ENCODE measurements around the gene TTC33.
"Not testable (repeated sequence)": the region's sequence is repeated elsewhere in the genome, so short reads cannot be mapped to it uniquely, and the experiment has no call there.

The TTC33 gene, protein sequence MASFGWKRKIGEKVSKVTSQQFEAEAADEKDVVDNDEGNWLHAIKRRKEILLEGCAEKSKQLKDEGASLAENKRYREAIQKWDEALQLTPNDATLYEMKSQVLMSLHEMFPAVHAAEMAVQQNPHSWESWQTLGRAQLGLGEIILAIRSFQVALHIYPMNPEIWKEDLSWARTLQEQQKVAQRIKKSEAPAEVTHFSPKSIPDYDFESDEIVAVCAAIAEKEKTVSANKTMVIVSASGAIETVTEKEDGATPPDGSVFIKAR

GRCh38 chr5:40755407-40756365, at the start of gene TTC33:
TTC33 (minus strand) TSS chr5:40755961; CDS start chr5:40747018, 8,943 bp downstream.
- DNase-seq: peak; percentile 75

DNA sequence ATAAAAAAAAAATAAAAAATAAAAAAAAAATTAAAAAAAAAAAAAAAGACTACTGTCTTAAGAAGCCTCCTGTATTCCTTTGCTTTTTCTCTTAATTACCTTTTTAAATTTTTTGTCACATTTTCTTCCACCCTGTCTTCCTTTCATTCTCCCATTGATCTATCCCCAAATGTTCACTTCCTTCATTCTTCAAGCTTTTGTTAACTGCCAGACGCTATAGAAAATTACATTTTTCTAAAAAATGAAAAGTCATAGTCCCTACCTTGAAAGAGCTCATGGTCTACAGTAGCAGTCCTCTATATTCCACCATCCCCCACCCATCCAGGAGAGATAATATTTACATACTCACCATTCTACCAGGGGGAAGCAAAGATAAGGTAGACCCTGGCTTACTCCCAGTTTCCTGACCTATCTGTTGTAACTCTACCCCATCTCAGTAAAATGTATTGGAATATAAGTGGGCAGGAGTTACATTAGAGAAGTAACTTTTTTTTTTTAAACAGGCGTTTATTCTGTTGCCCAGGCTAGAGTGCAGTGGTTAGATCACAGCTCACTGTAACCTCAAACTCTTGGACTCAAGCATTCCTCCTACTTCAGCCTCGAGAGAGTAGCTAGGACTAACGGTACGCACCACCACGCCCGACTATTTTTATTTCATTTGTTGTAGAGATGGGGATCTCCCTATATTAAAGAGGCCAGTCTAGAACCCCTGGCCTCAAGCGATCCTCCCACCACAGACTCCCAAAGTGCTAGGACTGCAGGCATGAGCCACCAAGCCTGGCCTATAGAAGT, 46.2 kb upstream of the TTC33 start:
- no peak for DNase-seq

DNA sequence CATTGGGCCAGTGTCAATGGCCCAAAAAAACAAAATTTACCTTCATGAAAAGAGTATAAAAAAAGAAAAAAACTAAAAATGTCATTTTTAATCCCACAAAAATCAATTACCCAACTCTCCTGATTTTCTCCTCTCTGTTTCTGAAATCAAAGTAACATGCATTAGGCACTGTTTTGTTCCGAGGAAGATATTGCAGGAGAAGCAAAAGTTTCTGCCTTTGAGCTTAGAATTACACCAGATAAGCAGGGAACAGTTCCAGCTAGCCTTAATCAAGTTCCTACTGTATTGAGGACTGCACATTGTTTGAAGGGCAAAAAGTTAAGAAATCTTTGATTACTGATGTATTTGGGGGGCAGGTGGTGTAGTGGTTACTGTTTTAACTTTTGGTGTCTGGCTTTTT, 43.5 kb upstream of the TTC33 start:
- no peak for DNase-seq

DNA sequence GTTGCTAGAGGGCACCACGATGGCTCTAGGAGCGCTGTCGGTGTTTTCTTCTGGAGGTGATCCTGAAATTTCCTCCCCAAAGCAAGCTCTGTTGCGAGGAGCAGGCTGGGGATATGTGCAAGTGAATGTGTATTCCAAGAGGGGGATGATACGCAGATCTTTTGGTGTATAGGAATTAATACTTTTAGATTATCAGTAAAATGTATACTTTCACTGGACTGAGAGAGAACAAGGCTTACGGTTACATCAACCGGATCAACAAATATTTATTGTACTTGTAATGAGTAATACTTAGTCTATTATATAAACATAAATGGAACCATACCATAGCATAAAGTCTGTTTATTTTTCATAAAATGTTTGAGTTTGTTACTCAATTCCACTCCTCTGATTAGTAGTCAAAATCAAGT, 43.0 kb upstream of the TTC33 start:
- peak; percentile 37 for DNase-seq

DNA sequence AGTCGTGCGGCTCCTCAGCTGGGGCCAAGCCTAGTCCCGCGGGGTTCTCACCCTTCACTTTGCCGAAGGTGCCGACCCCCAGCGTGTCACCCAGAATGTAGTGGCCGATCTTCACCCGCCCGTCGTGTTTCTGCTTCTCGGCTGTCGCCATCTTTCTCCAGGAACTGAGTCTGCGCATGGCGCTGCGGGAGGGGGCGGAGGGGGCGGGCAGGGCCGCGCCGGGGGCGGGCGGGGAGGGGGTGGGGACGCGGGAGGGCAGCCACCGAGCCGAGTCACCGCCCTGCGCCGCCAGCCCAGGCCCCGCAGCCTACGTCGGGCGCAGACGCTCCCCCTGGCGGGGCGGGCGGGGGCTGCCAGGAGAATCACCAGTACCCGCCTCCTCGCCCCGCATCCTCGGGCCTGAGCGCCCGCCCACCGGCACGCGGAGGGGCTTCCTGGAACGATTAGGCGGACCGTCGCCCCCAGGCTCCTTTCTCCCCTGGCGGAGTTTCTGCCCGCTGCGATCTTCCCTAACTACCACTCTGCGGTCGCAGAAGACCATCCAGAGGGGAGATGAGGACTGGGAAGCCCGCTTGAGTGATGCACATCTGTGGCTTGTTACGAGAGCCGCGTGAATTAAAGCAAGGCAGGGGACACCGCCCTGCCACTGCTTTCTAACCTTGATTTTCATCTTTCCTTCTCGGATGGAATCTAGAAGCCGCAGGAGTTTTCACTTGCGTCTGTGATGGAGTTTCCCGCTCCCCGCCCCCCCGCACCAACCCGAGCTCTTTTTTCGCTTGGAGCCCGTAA, 42.4 kb upstream of the TTC33 start, which contains the start of gene PRKAA1:
TSS of gene PRKAA1 (minus strand) at position 363 of the 789 bp plus-strand sequence. CDS start at position 178, 185 bp downstream.
- DNase-seq: peak; percentile 60

GRCh38 chr5:40797273-40798011, 41.7 kb upstream of the TTC33 start:
- peak; percentile 59 for DNase-seq

DNA sequence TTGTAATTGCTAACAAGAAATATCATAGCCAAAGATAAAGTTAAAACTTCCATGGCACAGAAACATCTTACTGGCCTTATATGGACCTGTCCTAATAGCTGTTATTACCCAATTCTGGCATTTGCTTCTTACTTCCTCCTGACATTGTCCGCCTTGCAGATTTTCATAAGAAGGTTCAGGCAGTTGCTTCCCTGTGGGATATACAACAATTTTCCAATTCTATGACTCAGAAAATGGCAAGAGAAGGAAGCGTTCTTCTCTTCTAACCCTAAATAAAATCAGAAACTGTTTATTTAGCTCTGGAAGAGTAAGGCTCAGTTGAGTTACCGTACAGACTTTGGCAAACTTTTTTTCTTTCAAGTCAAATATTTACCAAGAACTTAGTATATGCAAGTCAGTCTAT, 40.7 kb upstream of the TTC33 start:
- DNase-seq: no peak

DNA sequence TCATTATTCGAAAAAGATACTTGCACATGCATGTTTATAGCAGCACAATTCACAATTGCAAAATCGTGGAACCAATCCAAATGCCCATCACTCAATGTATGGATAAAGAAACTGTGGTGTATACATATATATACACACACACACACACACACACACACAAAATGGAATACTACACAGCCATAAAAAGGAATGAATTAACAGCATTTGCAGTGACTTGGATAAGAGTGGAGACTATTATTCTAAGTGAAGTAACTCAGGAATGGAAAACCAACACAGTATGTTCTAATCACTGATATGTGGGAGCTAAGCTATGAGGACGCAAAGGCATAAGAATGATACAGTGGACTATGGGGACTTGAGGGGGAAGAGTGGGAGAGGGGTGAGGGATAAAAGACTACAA, 39.1 kb upstream of the TTC33 start:
- DNase-seq: not testable (repeated sequence)

GRCh38 chr5:40794340-40794739, 38.6 kb upstream of the TTC33 start:
- not testable (repeated sequence) for DNase-seq

- DNase-seq: not testable (repeated sequence)
Measured at GRCh38 chr5:40792691-40793090, 36.9 kb upstream of the TTC33 start.

DNA sequence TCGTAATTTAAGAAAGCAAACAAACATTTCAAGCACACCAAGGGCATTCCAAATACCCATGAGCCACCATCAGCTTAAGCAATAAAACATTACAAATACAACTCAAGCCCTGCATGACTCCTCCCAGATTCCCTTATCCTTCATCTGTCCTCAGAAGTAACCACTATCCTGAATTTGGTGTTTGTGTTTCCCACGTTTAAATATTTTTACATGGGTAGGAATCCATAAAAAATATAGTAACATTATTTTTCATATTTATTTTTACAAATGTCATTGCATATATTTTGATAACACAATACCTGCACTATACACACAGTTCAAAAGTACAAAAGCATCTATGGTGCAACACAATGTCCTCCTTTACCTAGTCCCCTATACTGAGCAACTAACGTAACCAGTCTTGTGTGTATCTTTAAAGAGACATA, 36.0 kb upstream of the TTC33 start:
- no peak for DNase-seq

DNA sequence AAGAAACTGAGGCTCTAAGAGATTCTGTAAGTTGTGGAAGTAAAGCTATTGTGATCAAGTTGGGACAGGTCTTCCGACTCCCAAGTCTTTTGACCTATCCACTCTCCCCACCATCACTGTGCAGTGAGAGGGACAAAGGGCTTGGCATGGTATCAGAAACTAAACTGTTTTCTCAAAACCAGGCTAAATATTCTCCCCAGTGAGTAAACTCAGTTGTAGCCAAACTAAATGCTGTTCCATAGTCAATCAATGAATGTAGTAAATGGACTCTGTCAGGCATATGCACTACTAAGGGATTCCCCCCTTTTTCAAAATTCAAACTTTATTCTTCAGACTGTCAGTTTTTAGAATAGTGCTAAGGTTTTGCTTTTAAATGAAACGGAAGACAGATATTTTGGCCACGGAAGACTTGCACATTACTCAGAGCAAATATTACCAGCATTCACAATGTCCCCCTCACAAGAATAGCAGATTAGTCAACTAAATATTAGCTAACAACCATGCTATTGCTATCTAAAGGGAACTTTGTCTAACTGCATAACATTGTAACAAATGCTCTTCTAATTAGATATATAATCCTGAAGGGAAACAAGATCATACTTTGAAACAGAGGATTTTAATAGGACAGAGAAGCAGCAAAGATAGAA, 35.3 kb upstream of the TTC33 start:
- DNase-seq: no peak

GRCh38 chr5:40788941-40789340, 33.2 kb upstream of the TTC33 start:
- DNase-seq: not testable (repeated sequence)

DNA sequence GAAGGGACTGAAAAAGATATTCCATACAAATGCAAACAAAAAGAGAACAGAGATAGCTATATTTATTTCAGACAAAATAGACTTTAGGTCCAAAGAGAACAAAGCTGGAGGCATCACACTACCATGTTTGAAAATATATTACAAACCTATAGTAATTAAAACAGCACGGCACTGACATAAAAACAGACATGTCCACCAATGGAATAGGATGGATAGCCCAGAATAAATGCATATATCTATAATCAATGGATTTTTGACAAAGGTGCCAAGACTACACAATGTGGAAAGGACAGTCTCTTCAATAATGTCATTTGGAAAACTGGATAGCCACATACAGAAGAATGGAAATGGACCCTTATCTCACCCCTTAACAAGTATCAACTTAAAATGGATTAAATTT, 32.2 kb upstream of the TTC33 start:
- DNase-seq: no peak

- DNase-seq: not testable (repeated sequence)
Measured at GRCh38 chr5:40786664-40787063, 30.9 kb upstream of the TTC33 start.

DNA sequence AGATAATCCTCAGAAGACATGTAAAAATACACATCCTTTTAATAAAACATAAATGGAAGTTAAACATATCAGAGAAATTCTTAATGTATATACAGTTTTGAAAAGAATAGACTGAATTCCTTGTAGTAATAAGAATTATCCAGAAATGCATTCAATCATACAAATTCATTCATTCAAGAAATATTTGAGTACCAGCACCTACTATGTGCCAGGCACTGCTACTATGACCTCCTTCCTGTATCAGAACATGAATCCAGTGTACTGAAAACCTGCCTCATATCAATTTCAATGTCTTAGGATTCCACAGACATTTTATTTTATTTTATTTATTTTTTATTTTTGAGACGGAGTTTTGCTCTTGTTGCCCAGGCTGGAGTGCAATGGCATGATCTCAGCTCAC, 29.2 kb upstream of the TTC33 start:
- no peak for DNase-seq

- no peak for DNase-seq
Measured at GRCh38 chr5:40784027-40784653, 28.4 kb upstream of the TTC33 start.

DNA sequence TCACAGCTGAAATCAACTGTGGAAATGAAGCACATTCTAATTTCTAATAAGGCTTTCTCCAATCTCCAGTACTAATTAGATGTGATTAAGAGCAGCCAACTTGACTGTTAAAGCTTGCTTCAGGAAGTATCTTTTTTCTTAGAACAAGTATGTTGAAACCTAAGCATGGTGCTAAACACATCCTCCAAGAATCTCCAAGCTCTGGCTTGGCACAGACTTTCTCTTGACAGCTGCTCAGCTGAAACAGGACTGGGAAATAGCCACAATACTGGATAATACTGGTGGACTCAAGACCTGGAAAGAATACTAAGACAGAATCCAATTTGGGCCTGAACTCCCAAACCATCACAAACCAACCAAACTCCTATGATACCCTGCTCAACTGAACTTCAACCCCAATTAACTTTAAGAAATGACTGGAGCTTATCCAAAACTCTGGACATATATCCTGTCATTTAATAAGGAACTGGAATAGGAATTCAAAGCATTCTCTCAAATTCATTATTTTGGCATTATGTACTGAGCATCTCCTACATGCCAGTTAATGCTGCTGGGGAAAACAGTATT, 26.2 kb upstream of the TTC33 start:
- no peak for DNase-seq

DNA sequence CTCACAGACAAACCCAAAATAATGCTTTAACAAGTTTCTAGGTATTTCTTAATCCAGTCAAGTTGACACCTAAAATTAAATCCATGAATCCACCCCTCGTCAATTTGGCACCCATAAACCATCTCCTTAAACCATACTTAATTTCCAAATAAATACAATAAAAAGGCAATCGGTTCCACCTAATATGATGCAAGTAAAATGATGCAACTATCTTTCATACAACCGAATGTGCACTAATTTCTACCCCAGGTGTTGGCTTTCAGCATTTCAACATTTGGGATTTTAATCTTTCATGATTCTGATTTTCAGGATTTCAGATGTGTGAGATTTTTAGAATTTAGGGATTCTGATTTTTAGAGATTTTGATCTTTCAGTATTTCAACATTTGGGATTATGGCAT, 25.1 kb upstream of the TTC33 start:
- DNase-seq: no peak

GRCh38 chr5:40780199-40780598, 24.4 kb upstream of the TTC33 start:
- no peak for DNase-seq

Data from NCI-H1417 treated with DMSO at 0.1 percent for 48 hours (cell line).